HG03439 (cell line): Measurements from ENCODE around the gene MRPL48.
"Not testable (repeated sequence)": the region's sequence is repeated elsewhere in the genome, so short reads cannot be mapped to it uniquely, and the experiment has no call there.

ENCODE experiments used
- ATAC-seq: cut with Tn5 transposase; IDR thresholded peaks from one replicate; pipeline ENCODE4 v1.9.1; 2021; ENCODE audit warnings: mild to moderate bottlenecking, moderate library complexity; ENCODE audit not compliant: unreplicated experiment

The MRPL48 gene

DNA sequence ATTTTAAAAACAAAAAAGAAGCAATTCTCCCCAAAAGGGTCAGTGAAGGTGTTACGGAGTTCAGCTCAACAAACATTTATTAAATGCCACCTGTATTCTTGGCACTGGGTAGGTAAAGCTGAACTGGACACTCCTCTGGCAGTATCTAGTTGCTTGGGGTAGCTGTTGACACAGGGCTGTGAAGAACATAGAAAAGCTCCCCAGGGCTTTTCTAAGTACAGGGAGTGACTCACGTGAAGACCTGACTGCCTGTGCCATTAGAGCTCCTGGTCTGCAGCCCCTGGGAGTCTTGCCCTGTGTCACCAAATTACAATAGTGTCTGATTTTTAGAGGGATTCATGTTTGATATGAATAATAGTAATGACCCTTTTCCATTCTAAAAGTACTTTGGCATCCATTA, 45.4 kb downstream of the MRPL48 start:
- ATAC-seq: no peak

DNA sequence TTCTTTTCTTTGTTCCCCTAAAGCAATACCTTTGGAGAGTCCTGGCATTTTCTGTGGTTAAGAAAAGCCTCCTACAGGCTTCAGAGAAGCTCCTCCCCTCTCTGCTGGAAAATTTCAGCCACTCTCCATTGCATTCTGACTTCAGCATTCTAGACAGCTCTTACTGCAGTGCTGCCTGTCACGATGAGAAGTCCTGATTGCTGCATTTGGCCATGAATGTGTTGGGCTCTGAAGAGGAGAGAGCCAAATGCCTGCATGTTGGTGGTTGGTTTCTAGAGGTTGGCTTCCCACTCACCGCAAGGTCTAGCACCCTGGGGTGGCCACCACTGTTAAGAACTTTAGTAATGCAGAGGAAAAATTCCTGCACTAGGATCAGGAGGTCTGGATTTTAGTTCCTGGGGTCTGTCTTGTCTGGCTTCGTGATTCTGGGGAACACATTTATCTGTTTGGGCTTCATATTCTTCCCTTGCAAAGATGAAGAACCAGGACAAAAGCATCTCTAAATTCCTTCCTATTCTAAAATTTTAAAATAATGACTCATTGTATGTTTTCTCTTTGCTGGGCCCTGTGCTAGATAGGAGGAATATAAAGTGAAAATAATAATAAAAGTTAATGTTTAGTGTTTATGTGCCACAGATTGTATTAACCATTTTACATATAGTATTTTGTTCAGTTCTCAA, 50.9 kb downstream of the MRPL48 start:
- no peak for ATAC-seq

DNA sequence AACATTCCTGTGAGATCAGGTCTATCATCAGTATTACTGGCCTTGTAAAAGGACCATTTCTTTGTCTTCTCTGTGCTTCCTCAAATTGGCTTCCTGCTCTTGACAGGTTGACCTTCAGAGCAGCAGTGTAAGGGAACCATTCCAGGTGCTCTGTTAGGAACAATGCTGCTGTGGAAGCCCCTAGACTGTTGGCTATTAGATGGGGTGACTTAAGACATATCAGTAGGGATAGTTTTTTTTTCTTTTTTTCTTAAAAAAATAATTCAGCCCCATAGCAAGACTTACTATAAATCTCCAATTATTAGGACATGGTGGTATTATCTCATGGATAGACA, 51.4 kb downstream of the MRPL48 start:
- ATAC-seq: no peak

DNA sequence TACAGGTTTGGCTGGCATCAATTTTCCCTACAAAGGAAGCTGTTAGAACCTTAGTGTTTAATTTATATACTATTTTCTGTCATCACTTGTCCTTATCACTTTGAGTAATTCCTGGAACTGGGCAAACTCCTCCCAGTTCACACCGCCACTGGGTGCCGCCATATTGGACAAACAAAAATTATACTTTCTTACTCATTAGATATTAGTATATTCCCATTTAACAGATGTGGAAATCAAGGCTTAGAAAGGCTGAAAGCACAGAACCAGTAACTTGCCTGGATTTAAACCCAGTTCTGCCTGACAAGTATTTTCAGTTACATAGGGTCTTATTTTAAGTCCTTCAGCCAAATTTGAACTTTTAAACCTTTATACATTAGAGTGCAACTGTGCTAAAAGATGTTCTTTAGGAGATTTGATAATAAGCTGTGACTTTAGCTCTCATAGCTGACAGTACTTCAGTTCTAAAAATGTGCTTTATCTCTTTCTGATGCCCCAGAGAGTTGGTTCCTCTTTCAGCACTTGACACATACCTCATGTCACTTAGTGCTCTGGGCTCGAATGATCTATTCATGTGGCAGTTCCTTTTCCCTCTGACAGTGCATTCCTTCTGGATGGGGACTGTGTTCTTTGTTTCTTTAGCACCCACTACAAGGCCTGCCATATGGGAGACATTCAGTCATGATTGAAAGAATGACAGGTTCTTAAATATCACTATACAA, 63.5 kb downstream of the MRPL48 start:
- no peak for ATAC-seq

DNA sequence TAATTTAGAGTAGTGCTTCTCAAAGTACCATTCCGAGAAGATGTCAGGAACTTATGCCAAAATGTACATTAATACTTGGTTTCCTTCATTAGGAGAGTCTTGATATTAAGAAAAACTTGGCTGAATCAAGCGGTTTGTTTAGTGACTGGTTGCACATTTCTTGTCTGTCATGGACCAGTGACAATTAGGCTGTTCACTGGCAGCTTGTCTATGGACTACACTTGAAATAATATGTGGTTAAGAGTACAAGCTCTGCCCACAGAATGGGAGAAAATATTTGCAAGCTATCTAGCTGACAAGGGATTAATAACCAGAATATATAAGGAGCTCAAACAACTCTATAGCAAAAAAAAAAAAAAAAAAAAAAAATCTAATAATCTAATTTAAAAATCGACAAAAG, 64.4 kb downstream of the MRPL48 start:
- ATAC-seq: no peak

DNA sequence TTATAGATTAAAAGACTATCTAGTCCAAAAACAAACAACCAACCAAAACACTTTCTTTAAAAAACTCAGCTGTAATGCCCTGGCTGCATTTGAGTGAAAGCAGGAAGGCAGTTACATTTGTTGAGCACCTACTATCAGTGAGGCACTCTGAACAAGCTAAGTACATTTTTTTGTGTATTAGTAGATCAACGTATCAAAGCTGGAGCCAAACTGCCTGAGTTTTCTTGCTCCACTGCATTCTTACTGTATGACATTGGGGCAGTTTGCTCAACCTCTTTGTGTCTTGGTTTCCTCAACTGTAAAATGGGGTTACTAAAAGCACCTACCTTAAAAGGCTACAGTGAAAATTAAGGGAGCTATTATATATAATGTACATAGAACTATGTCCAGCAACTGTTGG, 67.0 kb downstream of the MRPL48 start:
- no peak for ATAC-seq

DNA sequence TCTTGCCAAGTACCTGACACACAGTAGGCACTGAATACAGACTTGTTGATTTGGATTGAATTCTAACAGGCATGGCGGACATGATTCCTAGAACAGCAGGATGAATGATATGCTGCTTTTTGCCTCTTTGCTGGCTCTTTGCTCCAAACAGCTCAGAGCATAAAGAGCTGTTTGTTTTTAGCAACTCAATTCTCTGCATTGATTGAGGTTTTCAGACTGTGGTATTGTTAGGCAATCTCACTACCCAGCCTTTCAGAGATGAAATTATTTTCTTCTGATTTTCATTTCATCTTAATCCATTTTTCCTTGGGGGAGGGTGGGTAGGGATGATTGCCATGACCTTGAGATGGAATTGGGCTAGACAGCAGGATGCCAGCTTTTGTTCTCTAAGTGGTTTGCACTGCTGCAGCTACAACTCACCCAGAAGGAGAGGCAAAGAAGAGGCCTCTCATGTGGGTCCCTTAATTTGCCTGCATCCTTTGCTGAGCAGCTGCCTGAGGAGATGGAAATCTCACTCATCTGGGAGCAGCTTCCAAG, 68.4 kb downstream of the MRPL48 start:
- ATAC-seq: no peak

DNA sequence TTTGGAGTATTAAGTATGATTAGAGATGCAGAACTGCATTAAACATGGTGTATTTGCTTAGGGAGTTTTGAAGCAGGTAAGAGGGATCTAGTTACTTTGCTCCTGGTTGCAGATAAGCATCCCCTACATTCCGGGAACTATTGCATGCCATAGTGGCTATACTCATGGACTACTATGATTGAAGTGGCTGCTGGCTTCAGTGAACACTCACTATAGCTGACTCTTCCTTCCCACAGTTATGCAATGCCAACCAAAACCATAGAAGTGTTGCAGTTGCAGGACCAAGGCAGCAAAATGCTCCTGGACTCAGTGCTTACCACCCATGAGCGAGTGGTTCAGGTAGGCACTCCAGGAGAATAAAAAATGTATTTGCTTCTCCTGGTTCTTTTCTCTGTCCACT, 72.0 kb downstream of the MRPL48 start:
- ATAC-seq: no peak

DNA sequence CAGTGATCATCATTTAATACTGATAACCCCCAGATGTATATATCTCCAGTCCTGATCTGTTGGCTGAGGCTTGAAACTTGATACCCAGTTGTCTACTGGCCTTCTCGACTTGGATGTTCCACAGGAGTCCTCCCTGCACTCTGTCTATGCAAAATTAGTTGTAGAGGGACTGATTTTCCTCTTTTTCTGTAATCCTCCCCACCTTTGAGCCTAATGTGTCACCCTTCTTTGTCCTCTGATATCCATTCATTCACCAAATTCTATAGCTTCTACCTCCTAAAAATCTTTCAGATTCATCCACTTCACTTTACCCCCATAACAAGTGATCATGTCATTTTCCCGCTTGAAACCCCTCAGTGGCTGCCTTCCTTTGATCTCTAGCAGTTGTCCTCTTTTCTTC, 72.5 kb downstream of the MRPL48 start:
- no peak for ATAC-seq

DNA sequence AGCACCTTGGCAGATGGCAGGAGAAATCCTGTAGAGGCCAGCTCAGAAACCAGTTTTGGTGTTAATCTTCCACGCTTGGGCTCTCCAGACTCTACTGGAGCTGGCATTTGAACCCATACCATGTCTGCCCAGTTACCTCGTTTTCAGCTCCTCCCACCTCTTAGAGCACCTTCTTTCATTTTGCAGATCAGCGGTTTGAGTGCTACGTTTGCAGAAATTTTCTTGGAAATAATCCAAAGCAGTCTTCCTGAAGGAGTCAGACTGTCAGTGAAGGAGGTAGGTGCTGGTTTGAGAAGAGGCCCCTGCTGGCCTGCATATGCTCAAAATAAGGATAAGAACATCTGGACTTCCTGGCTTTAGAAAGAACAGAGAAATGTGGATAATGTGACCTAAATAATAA, 75.3 kb downstream of the MRPL48 start:
- ATAC-seq: no peak

DNA sequence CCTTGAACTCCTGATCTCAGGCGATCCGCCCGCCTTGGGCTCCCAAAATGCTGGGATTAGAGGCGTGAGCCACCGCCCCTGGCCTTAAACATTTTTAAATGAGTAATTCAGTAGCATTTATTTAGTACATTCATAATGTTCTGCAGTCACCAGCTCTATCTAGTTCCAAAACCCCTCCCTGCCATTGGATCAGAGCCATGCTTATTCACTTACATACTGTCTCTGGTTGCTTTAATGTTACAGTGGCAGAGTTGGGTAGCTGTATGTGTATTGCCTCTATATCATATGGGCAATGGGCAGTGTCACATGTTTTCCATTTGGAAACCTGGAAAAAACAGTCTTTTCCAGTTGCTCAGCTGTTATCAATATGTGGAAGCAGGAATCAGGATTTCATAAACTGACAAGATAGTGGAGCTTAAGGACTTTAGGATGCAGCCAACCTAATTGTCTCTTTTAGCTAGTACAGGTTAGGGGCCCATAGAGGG, 78.5 kb downstream of the MRPL48 start:
- no peak for ATAC-seq

DNA sequence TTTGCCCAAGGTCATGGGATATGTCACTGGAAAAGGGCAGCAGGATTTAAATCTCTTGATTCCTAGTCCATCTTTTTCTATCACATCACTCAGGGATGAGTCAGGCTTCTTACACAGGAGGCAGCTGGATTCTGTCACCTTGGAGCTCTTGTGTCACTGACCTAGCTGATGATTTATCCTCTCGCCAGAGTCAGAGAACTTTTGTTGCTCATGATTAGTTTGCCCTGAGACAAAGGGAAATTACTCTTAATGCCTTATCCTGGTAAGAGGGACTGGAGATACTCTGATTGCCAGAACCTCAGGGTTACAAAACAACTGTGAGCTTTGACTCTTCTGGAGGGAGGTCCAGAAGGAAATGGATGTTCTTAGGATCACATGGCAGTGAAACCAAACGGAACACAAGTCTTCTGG, 78.9 kb downstream of the MRPL48 start:
- no peak for ATAC-seq

DNA sequence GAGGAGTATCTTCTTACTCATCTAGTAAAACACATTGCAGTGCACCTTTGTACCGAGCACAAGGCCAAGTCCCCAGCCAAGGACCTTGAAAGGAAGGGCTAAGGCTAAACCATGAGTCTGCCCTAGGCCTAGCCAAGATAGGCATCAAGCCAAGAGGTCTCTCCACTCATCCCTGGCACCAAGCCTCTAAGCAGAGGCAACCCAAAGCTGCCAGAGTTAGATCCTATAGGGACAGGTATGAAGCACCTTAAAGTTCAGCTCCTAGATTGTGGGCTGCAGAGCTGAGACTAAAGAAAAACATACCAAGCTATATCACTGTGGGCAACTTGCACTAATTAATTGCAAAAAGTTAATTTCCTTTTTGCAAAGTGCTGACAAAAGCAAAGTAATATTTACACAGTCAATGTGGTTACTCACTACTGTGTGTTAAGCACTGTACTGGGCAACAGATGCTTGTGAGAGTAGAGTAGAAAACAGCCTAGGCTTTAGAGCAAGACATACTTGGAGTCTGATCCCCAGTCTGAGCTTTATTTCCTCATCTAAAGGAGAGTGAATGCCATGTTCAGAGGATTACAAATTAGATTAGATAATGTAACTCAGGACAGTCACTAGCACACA, 81.8 kb downstream of the MRPL48 start:
- ATAC-seq: no peak

DNA sequence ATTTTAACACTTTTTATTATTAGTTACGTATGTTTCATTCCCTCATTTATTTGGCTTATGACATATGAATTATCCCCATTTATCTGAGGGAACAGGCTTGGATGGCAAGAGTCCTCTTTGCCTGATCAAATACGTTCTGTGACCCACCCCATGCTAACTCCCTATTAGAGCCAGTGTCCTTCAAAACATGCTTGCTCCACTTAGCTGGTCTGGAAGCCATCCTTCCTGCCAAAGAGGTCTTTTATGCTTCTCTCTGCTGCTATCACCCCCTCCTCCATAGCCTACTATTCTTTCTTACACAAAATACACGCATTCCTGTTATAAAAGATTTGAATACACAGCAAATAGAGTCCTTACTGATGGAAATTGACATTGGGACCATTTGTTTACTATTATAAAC, 82.6 kb downstream of the MRPL48 start:
- ATAC-seq: no peak

DNA sequence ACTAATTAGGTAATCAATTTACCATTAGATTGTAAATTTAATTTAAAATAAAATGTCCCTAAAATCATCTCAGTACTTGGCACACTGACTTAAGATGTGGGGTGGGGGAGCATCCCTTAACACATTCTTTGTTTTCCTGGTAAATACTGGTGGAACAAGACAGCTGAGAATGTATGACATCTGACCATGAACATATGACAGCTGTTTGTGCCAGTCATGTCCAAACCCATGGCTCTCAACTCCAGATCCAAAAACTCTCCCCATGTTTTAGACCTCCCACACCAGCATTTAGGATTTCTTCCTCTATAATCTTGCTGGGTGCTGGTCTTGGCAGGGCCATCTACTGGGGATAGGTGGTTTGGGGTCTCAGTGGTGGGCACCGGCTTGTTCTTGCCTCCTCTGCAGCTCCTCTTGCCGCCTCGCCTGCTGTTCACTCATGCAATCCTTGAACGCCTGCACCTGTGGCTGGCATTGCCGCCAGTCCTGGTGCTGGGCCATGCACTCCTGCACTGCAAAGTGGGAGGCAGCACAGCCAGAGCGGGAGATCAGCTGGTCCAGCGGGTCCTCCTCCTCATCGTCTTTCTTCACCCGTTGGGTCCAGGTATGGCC, 85.2 kb downstream of the MRPL48 start:
- ATAC-seq: no peak

DNA sequence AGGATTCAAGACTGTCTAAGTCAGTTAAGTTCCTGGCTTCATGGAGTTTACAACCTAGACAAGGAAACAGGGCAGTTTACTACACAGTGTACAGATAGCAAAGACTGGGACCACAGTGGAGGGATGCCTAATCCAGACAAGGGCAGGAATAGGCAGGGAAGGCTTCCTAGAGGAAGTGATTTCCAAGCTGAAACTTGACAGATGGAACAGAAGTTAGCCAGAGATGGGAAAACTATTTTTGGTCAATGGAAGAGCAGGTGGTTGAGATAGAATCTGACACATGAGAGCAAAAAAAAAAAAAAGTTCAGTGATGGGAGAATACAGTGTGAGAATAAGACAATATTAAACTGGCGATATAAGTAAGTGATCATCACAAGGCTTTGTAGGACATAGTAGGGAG, 87.7 kb downstream of the MRPL48 start:
- ATAC-seq: no peak

DNA sequence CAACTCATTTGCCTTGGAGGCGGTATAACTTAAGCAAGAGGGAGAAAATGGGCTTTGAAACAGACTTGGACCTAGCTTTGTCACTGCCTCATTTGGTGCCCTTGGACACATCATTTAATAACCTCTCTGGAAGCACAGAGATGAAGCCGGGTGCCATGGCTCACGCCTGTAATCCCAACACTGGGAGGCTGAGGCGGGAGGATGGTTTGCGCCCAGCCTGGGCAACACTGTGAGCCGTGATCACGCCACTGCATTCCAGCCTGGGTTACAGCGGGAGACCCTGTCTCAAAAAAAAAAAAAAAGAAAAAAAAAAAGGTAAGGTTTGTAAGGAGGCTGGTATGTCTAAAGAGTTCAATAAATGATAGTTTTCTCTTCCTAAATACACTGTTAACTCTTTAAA, 88.2 kb downstream of the MRPL48 start:
- no peak for ATAC-seq

DNA sequence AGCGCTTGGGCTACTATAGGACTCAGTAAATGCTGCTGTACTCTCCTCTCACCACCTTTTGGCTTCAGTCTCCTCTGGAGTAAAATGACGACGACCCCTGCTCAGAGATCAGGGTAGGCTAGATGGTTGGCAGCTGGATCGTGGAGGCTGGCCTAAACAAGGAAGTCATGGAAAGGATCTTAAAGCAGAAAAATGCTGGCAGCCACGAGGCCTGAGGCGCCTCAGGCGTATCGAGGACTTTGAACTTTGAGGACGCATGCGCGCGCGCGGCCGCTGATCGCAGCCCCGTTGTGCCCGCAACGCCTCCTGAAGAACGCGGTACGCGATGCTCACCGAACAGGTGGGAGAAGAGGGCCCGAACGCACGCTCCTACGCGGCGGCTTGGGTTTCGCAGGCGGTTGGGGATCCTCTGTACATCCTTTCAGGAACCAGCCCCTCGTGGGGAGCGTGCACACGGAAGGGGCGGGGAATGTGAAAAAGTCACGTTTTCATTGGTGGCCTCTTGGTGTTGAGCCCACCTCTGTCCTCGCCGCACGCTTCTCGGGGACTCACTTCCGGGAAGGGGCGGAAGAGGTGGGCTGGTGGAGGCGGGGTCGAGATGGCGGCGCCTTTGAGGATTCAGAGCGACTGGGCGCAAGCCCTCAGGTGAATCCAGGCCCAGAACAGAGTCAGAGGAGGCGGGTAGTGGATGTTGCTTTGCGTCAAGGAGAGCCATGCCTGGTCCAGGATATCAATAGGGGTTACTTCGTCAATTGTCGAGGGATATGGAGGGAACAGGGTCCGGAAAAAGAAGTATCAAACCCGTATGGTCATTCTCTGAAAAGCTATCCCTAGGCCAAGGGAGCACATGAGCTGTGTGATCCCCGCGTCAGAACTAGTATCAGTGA, 89.0 kb downstream of the MRPL48 start, which contains the start of the genes COA4 and PAAF1:
COA4 (minus strand) TSS at position 423 of the 887 bp plus-strand sequence. CDS start 3,468 bp downstream, outside the sequence.
PAAF1 (plus strand) TSS at position 576 of the 887 bp plus-strand sequence; CDS start at position 599, 23 bp downstream.
- ATAC-seq: peak; percentile 94

DNA sequence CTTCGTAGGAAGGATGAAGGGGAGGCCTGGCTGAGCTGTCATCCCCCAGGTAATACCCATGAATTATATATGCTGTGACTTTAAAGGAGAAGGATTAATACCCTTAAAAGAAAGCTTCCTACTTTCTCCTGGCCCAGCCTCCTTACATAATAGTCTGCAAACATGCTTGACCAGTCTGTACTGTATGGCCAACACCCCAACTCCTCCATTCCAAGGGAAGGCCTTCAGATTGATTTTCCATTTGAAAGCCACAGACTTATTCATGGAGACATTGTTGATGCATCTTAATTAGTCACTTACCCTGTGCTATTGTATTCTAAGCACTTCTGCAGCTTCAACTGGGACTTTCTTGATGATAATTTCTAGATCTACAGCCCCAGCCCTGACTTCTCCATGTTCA, 91.1 kb downstream of the MRPL48 start:
- ATAC-seq: no peak

DNA sequence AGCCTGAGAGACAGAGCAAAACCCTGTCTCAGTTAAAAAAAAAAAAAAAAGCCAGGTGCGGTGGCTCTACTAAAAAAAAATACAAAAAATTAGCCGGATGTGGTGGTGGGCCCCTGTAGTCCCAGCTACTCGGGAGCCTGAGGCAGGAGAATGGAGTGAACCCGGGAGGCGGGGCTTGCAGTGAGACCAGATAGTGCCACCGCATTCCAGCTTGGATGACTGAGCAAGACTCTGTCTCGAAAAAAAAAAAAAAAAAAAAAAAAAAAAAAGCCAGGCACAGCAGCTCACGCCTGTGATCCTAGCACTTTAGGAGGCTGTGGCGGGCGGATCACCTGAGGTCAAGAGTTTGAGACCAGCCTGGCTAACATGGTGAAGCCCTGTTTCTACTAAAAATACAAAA, 92.8 kb downstream of the MRPL48 start:
- not testable (repeated sequence) for ATAC-seq
